GM19035 (cell line): Measurements from ENCODE around the gene PAOX.
"Not testable (repeated sequence)": the region's sequence is repeated elsewhere in the genome, so short reads cannot be mapped to it uniquely, and the experiment has no call there.

Source experiments
- ATAC-seq: cut with Tn5 transposase; IDR thresholded peaks from one replicate; pipeline ENCODE4 v1.9.1; 2021; ENCODE audit not compliant: unreplicated experiment

PAOX gene

GRCh38 chr10:133431888-133432613, 53.0 kb downstream of the PAOX start:
- not testable (repeated sequence) for ATAC-seq

GRCh38 chr10:133432789-133433188, 53.7 kb downstream of the PAOX start:
- ATAC-seq, result not testable (repeated sequence)

GRCh38 chr10:133438711-133439273, 59.7 kb downstream of the PAOX start:
- no peak for ATAC-seq

GRCh38 chr10:133439517-133440461, 60.7 kb downstream of the PAOX start:
- no peak for ATAC-seq

GRCh38 chr10:133440633-133441285, 61.7 kb downstream of the PAOX start:
- no peak for ATAC-seq
